ENCODE data around the gene CYB561.

DNA sequence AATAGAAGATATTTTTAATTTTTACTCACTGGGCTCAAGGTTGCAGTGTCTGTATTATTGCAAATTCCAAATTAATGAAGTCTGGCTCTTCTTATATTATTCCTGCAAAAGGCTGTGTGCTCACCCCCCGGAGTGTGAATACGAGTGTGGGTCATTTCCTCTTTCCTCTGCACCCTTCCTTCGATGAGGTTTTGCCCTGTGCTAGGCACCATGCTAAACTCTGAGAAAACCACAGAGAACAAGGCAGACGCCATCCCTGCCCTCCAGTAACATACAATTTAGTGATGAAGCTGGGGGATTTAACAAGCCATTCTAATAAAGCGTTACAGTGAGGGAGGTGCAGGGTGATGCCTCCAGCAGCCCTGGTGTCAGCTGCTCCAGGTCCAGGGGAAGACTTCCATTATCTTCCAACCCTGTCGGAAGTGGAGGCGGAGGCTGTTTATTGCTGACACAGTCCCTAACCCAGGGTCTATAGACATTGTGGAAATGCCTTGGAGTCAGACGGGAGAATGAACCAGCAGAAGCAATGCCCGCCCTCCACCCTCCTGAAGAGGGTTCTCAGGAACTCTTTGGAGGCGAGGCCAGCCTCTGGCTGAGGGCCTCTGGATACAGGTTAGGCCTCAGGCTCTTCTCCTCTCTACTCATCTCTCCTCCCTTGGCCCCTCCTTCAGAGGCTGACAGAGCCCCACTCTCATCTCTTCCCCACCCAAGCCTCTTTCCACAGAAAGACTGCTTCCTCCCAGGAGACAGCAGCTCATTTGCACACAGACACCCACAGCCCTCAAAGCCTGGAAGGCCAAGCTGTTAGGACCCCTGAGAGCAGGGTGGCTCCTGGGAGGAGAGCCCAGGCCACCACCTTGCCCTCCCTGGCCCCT lies 28.7 kb upstream of the CYB561 start:
- TF ChIP-seq, protein P1, sequence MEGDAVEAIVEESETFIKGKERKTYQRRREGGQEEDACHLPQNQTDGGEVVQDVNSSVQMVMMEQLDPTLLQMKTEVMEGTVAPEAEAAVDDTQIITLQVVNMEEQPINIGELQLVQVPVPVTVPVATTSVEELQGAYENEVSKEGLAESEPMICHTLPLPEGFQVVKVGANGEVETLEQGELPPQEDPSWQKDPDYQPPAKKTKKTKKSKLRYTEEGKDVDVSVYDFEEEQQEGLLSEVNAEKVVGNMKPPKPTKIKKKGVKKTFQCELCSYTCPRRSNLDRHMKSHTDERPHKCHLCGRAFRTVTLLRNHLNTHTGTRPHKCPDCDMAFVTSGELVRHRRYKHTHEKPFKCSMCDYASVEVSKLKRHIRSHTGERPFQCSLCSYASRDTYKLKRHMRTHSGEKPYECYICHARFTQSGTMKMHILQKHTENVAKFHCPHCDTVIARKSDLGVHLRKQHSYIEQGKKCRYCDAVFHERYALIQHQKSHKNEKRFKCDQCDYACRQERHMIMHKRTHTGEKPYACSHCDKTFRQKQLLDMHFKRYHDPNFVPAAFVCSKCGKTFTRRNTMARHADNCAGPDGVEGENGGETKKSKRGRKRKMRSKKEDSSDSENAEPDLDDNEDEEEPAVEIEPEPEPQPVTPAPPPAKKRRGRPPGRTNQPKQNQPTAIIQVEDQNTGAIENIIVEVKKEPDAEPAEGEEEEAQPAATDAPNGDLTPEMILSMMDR (IDR thresholded peaks at IDR 0.05), result no peak
- TF ChIP-seq ZFX (IDR thresholded peaks at IDR 0.05; ENCODE audit: borderline replicate concordance), result no peak
